CD14-positive monocyte (primary cell): Measurements from ENCODE around the gene FOXP1. TPM values are rescaled to one million over a fixed set of nuclear protein-coding genes. Genes with fewer than 3 reads are reported as not detected.

Source experiments
- DNase-seq, 3 donors: peaks; one replicate each; pipeline ENCODE4 v3.0.0-alpha.2; 2011 to 2022
- H2AFZ ChIP-seq: 2 replicates; pipeline ENCODE4 v1.6.0; 2012; ENCODE audit warnings: mild to moderate bottlenecking, low read depth, low read length, inconsistent platforms; ENCODE audit not compliant: insufficient read depth, poor library complexity, severe bottlenecking
- H3K27ac ChIP-seq, 2 donors: 1 replicate in 1 of 2; 2 replicates in 1 of 2; pipeline ENCODE4 v1.5.1; 2012 to 2013; ENCODE audit warnings: low read length in 2 of 2, control low read depth in 1 of 2, inconsistent platforms in 1 of 2, low read depth in 1 of 2, mild to moderate bottlenecking in 1 of 2
- H3K27me3 ChIP-seq, 2 donors: one replicate each; pipeline versions ENCODE4 v1.6.0 to v1.6.1; 2011 to 2013; ENCODE audit warnings: low read length in 2 of 2; ENCODE audit not compliant: control insufficient read depth in 2 of 2, insufficient read depth in 2 of 2
- H3K36me3 ChIP-seq, 2 donors: replicated peaks in 1 of 2; 1 replicate in 1 of 2; 2 replicates in 1 of 2; pipeline versions ENCODE4 v1.5.1 to v1.6.1; 2012 to 2013; ENCODE audit warnings: low read length in 2 of 2, control low read depth in 1 of 2, inconsistent platforms in 1 of 2, mild to moderate bottlenecking in 1 of 2; ENCODE audit not compliant: insufficient read depth in 2 of 2, control insufficient read depth in 1 of 2
- H3K4me1 ChIP-seq, 2 donors: 1 replicate in 1 of 2; 2 replicates in 1 of 2; pipeline versions ENCODE4 v1.5.1 to v1.6.1; 2012 to 2013; ENCODE audit warnings: low read length in 2 of 2, control low read depth in 1 of 2, inconsistent platforms in 1 of 2, mild to moderate bottlenecking in 1 of 2, moderate library complexity in 1 of 2; ENCODE audit not compliant: insufficient read depth in 2 of 2, control insufficient read depth in 1 of 2
- H3K4me2 ChIP-seq: replicated peaks from 2 replicates; pipeline ENCODE3; 2012; ENCODE audit warnings: low read length, moderate library complexity, mild to moderate bottlenecking; ENCODE audit not compliant: poor library complexity, severe bottlenecking; ENCODE audit errors: extremely low read depth
- H3K4me3 ChIP-seq, 3 experiments: fragments of 200-600 bp in 1 of 3; sonication (generic) in 1 of 3; replicated peaks in 1 of 3; 1 replicate in 2 of 3; 2 replicates in 1 of 3; pipeline ENCODE4 v1.5.1; 2011 to 2013; ENCODE audit warnings: low read length in 3 of 3, mild to moderate bottlenecking in 3 of 3, control low read depth in 2 of 3, low read depth in 2 of 3, inconsistent platforms in 1 of 3, moderate library complexity in 1 of 3
- H3K79me2 ChIP-seq: 2 replicates; pipeline ENCODE4 v1.6.0; 2012; ENCODE audit warnings: mild to moderate bottlenecking, control low read depth, inconsistent platforms, low read length, moderate library complexity; ENCODE audit not compliant: insufficient read depth
- H3K9ac ChIP-seq: 2 replicates; pipeline ENCODE4 v1.6.0; 2017; ENCODE audit warnings: low read length, mild to moderate bottlenecking; ENCODE audit not compliant: insufficient read depth, poor library complexity, severe bottlenecking
- H3K9me3 ChIP-seq, 2 donors: replicated peaks in 1 of 2; 1 replicate in 1 of 2; 2 replicates in 1 of 2; pipeline versions ENCODE4 v1.5.1 to v1.6.1; 2012 to 2013; ENCODE audit warnings: low read length in 2 of 2, control low read depth in 1 of 2; ENCODE audit not compliant: control insufficient read depth in 1 of 2, insufficient read depth in 1 of 2
- H4K20me1 ChIP-seq: 2 replicates; pipeline ENCODE4 v1.6.0; 2012; ENCODE audit warnings: mild to moderate bottlenecking, low read length, control low read depth, moderate library complexity; ENCODE audit not compliant: insufficient read depth
- H3K27ac Mint-ChIP-seq, 7 donors: one replicate each; pipeline ENCODE4 v1.8.0; 2020; ENCODE audit warnings: mild to moderate bottlenecking in 7 of 7, mixed read lengths in 7 of 7, moderate library complexity in 6 of 7, inconsistent platforms in 2 of 7
- H3K27me3 Mint-ChIP-seq, 3 donors: one replicate each; pipeline ENCODE4 v1.8.0; 2021 to 2022; ENCODE audit warnings: low read depth in 3 of 3, mild to moderate bottlenecking in 3 of 3, mixed read lengths in 3 of 3, moderate library complexity in 3 of 3, inconsistent platforms in 1 of 3
- H3K36me3 Mint-ChIP-seq, 2 donors: one replicate each; pipeline ENCODE4 v1.8.0; 2020; ENCODE audit warnings: mixed read lengths in 2 of 2, inconsistent platforms in 1 of 2, mild to moderate bottlenecking in 1 of 2
- H3K4me1 Mint-ChIP-seq: one replicate; pipeline ENCODE4 v1.8.0; 2020; ENCODE audit warnings: mild to moderate bottlenecking, mixed read lengths
- H3K4me3 Mint-ChIP-seq, 2 donors: one replicate each; pipeline ENCODE4 v1.8.0; 2020; ENCODE audit warnings: mild to moderate bottlenecking in 2 of 2, mixed read lengths in 2 of 2, moderate library complexity in 1 of 2
- H3K9me3 Mint-ChIP-seq, 7 donors: one replicate each; pipeline ENCODE4 v1.8.0; 2020 to 2022; ENCODE audit warnings: mixed read lengths in 7 of 7, mild to moderate bottlenecking in 6 of 7, moderate library complexity in 6 of 7, inconsistent platforms in 2 of 7
- CTCF ChIP-seq: fragments of 200-600 bp; IDR thresholded peaks from one replicate; pipeline ENCODE4 v1.8.0; 2022; ENCODE audit warnings: antibody characterized with exemption, mild to moderate bottlenecking
- WGBS: methylation state at CpG from one replicate; pipeline ENCODE4 v1.1.5; 2013; ENCODE audit warnings: missing lambda C conversion rate; ENCODE audit not compliant: insufficient coverage; 5-methylcytosine and 5-hydroxymethylcytosine counted together
- intact Hi-C, 2 donors: fragments of 100-400 bp; cut with micrococcal nuclease; formaldehyde crosslinking; loops; one replicate each; pipeline versions ENCODE4 v1.15.0 to v1.15.1; 2023
- polyA plus RNA-seq, 3 donors: library from polyadenylated mRNA; depleted of rRNA in 1 of 3; unstranded in 2 of 3; stranded (reverse) in 1 of 3; fragments of 300-500 nt in 2 of 3; fragments of >200 nt in 1 of 3; fragmentation: Illumina TruSeq in 2 of 3; gene quantifications; 1 replicate in 2 of 3; 2 replicates in 1 of 3; pipeline ENCODE4 v1.2.3, GENCODE V29; 2012 to 2021

FOXP1 gene
- polyA plus RNA-seq, 3 donors, result 25.7 to 42.6 (median 27.8) TPM

GRCh38 chr3:70990185-70990584 is 593.3 kb downstream of the FOXP1 start:
- no peak overlapping the region for H3K27ac ChIP-seq
- WGBS, result 100% methylated on average over 1 of the region's 2 CpGs
- intact Hi-C loops, result no loop called here
- H2AFZ ChIP-seq, result no peak overlapping the region
- H3K36me3 Mint-ChIP-seq, result peaks cover 50 to 62% of the 10 kb centered on the region in 2 donors
- no peaks in the 10 kb centered on the region for H3K27me3 Mint-ChIP-seq
- H3K36me3 ChIP-seq, result peaks cover 27 to 74% of the 10 kb centered on the region in 2 donors
- H3K9me3 Mint-ChIP-seq, result no peaks in the 10 kb centered on the region
- H3K9me3 ChIP-seq, result no peaks in the 10 kb centered on the region
- no peaks in the 10 kb centered on the region for H3K79me2 ChIP-seq
- no peaks in the 10 kb centered on the region for H3K27me3 ChIP-seq
- DNase-seq, result no peak
- H4K20me1 ChIP-seq, result peaks cover 15% of the 10 kb centered on the region
- no peak overlapping the region for H3K9ac ChIP-seq
- no peaks in the 10 kb centered on the region for H3K4me1 ChIP-seq
- no peak overlapping the region for H3K4me3 Mint-ChIP-seq
- H3K27ac Mint-ChIP-seq, result no peak overlapping the region
- H3K4me2 ChIP-seq, result no peak overlapping the region
- no peak overlapping the region for H3K4me3 ChIP-seq
- no peaks in the 10 kb centered on the region for H3K4me1 Mint-ChIP-seq
- no peak for TF ChIP-seq CTCF

- Histone ChIP-seq H3K4me3 (no peak overlapping the region), H3K9me3 (no peaks in the 10 kb centered on the region), H4K20me1 (peaks cover 15% of the 10 kb centered on the region), H3K27me3 (no peaks in the 10 kb centered on the region), H3K9ac (no peak overlapping the region), H3K27ac (no peak overlapping the region), H3K4me2 (no peak overlapping the region), H3K36me3 (peaks cover 31 to 76% of the 10 kb centered on the region in 2 donors), H3K4me1 (no peaks in the 10 kb centered on the region), H2AFZ (no peak overlapping the region), H3K79me2 (no peaks in the 10 kb centered on the region)
- no peak overlapping the region for H3K27ac Mint-ChIP-seq
- no CpG with 5 or more reads among the region's 3 CpGs for WGBS
- peaks cover 57 to 68% of the 10 kb centered on the region in 2 donors for H3K36me3 Mint-ChIP-seq
- no peak for TF ChIP-seq CTCF
- no peaks in the 10 kb centered on the region for H3K27me3 Mint-ChIP-seq
- no peak for DNase-seq
- no peaks in the 10 kb centered on the region for H3K4me1 Mint-ChIP-seq
- H3K4me3 Mint-ChIP-seq, result no peak overlapping the region
- intact Hi-C loops, result no loop called here
- H3K9me3 Mint-ChIP-seq, result no peaks in the 10 kb centered on the region
These were observed 594.4 kb downstream of the FOXP1 start for GRCh38 chr3:70989174-70989573.
